MV-4-11 (cell line): ENCODE results near the gene PEX10.

Experiments used
- DNase-seq: peaks from one replicate; lab custom pipeline; 2025; lab: John Stamatoyannopoulos, UW

PEX10 gene

DNA sequence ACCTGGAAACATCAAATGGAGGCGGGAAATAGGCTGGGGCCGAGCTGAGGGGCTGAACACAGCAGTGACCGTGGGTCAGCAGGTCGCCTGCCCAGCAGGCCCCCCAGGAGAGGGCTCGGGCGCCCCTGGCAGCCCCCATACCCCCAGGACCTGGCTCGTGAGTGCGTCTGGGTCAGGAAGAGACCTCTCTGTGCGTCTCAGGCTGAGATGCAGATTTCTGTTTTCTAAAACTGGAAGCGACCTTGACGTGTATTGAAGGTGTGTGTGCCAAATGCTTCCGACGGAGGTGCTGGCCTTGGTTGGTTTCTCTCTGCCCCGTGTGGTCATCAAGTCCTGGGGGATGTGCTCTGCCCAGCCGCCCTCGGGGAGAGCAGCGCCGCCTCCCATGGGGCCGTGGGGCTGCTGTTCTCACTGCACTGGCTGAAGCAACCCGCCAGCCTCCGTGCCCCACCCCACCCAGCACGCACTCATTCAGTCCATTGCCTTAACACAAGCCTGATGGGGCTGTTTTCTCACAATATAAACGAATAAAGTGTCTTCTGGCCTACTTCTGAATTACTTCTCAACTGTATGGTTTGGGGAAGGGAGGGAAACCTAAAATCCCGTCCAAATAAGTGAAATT, 7.4 kb downstream of the PEX10 start:
- no peak for DNase-seq

DNA sequence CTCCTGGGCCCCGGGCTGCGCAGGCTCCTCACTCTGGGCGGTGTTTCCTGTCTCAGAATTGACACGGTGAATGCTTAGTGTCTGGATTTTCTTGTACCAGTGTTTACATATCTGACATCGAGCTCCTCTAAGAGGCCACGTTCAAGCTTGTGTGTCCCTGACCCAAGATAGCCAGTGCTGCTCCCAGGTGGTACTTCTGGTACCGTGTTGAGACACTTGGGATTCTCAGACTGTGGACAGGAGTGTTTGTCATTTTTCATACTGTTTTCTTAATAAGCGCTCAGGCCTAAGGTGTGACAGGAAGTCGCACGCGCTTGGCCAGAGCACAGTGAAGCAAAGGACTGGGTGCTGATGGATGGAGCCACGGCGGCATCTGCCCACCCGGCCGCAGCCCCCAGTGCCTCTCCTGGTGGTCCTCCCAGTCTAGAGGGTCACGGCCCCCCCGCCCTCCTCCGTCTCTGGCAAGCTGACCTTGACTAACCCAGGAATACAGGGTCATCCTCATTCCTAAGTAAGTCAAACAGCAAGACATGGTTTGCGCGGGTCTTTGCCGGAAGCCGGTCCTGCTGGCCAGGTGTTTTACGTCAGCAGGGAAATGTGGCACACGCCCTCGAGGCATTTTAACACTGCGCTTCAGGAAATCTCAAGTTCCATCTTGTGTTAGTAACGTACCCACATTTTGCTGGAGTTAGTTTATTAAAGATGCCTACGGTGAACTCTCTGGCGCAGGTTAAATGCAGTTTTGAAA, 8.0 kb downstream of the PEX10 start:
- DNase-seq = no peak

DNA sequence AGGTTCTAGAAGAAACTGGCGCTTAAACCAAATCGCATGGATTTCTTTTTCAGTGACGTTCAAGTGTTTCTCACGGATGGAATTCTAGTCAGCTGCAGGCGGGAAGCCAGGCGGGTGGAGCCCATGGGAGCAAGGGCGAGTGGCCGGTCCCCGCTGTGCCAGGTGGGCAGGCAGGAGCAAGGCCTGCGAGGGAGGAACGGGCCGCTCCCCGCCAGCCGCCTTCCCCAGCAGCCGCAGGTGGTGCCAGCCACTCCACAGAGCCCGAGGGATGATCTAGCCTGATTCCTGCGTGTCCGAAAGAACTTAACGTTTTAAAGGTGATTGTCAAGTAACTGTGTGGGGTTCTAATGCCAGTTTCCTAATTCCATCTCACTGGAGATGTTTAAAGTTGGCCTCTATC, 9.1 kb downstream of the PEX10 start:
- no peak for DNase-seq

DNA sequence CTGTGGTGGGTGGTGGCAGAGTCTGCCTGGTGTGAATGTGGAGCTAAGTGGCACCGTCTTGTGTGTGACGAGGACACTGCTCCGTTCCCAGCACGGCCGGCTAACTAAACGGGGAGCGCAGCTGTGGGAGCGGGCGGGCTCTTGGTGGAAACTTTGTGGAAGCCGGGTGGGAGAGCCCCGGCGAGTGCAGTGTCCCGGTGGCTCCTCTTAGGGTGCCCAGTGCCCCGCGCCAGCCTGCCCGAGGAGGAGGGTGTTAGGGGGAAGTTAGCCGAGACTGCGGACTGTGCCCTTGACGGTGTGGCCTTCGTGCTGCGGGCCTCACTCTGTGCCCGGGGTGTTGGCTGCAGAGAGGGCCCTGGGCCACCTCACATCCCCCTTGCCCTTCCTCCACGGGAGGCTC, 9.9 kb downstream of the PEX10 start:
- no peak for DNase-seq

DNA sequence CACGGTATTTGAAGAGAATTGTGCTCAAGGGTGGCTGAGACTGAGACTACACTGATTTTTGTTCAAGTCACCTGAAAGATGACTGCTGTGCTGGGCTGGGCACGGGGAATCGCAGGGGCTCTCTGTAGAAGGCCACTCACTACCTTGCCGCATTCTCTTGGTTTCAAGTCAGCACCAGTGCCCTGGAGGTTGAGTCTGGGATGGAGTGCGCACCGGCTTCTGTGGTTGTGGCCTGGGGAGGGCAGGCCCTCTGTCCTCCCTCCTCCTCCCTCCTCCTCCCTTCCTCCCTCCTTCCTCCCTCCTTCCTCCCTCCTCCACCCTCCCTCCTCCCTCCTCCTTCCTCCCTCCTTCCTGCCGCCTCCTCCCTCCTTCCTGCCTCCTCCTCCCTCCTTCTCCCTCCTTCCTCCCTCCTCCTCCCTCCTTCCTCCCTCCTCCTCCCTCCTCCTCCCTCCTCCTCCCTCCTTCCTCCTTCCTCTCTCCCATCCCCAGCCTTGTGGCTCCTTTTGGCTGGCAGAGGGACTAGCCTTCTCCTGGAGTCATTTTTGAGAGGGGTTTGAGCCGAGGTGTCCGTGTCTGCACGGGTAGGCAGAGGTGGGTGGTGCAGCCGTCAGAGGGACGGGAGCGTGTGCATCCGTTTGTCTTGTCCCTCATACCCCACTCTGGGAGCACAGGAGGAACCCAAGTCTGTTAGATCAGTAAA, 11.3 kb downstream of the PEX10 start:
- no peak for DNase-seq

DNA sequence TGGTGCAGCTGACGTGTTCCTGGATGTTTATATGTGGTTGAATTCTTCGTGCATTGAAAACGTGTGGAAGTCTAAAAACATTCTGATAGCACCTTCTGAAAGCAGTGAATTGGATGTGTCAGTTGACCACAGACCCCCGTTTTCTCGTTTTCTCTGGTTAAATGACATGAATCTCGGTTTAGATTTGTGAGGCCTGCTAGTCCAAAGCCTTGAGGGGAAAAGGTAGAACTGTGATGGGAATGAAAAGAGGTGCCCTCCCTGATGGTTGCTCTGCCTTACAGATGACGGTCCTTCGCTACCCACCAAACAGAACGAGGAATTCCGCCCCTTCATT, 11.8 kb downstream of the PEX10 start:
- DNase-seq = no peak

DNA sequence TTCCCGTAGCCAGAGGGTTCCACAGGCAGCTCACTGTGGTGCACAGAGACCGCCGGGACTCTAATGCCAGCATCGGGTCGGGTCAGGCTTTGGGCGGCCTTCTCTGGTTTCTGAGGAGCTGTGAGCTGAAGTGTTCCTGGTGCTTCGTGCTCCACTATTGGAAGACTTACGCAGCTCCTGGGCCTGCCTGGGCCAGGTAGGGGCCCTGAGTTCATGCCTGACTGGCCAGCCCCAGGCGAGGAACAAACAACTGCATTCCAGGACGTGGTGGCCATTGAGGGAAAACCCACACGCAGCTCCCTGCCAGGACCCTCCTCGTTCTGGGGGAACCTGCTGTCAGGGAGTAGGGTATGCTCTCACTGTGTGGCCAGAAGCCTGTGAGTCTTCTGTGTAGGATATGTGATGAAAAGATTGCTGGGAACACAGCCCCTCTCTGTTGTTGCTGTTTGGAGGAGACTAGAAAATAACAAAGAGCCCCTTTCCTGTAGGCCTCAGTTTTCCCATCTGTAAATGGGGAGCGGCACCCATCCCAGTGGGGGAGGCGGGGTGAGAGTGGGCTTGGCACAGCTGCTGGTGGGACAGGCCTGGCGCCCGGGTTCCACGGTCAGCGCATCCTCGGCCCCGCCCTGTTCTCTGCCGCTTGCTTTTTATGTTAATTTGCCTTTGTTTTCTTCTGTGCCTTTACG, 12.3 kb downstream of the PEX10 start:
- DNase-seq = no peak

DNA sequence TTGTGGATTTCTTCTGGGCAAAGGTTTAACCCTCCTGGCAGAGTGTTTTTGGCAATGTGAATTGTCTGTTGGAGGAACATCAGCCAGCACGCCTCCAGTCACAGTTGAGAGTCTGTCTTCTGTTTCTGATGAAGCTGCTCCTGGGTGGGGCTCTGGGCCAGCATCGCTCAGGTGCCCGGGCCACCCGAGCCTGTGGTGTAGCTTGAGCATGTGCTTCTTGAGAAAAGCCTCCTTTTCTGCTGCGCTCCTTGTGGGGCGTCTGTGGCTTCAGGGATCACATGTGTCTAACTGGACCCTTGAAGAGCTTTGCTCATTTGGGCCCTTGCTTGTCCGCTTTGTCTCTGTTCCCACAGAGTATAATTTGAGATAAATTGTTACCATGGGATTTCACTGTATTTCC, 13.5 kb downstream of the PEX10 start:
- no peak for DNase-seq

DNA sequence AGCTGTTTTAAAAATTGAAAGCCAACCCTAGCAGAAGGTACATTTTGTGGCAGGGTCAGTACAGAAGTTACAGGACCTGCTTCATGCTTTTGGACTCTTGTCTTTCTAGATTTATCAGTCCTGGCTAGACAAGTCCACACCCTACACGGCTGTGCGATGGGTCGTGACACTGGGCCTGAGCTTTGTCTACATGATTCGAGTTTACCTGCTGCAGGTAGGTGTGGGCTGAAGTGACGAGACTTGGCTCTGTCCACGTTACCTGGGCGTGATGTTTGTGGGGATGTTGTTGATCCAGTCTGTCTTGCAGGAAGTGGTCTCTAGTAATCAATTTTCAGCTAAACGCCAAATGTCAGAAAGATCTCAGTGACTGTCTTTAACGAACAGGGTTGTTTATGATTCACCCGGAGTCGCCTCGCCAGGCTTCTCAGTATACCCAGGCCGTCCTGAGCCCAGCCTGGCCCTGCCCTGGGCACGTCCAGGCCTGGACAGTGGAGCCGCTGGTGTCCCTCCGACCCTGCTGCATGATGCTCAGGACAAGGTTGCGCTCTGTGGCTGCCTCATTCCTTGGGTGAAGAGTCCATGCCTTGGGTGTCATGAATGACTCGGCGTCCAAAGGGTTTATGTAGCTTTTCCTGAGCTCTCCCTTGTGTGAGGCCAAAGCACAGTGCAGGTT, 15.2 kb downstream of the PEX10 start:
- DNase-seq = no peak

DNA sequence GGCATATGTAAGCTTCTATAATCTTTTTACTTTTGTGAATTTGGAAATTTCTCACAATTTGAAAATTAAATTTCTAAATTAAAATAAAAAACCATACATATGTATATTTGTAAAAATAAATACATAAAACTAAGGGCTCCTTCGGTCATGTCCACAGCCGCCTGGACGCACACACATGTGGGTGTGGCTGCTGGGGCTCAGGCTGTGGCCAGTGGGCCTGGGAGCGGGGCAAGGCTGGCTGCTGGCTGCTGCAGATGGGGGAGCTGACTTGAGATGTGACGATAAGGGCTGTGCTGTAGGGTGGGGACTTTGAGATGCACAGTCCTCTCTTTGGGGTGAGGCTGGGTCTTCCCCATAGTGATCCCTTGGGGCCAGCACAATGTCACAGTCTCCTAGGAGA, 15.9 kb downstream of the PEX10 start:
- DNase-seq = no peak

DNA sequence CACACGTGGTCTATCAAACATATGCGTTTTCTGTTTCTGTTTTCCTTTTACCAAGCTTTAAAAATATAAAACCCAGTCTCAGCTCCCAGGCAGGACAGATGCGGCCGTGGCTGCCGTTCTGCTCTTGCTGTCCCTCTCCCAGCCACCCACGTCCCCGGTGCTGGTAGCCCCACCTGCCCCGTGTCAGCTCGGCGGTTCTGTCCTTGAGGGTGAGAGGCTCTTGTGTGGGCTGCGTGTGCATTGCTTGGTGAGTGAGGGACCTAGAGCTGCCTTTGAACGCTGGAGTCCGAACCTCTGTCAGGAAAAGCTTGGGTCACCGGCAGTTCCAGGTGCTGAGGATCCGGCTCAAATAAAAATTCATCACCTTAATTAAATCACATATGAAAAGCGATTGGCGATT, 16.3 kb downstream of the PEX10 start:
- DNase-seq = no peak

DNA sequence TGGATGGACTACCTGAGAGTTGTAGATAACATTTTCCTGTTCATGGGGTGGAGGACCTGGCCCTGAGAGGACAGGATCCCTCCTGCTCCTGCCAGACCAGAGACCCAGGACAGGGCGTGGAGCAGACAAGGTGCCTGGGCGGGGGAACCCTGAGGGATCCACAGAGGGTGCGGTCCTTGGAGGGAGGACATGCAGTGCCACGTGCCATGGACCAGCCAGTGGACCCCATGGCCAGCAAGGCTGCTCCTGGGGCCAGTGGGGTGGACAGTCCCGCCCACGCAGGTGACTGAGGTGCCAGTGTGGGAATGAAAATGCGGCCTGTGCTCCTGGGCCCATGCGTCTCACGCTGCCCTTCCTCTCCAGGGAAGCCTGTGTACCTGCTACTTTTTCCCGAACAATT, 17.1 kb downstream of the PEX10 start:
- DNase-seq = no peak

DNA sequence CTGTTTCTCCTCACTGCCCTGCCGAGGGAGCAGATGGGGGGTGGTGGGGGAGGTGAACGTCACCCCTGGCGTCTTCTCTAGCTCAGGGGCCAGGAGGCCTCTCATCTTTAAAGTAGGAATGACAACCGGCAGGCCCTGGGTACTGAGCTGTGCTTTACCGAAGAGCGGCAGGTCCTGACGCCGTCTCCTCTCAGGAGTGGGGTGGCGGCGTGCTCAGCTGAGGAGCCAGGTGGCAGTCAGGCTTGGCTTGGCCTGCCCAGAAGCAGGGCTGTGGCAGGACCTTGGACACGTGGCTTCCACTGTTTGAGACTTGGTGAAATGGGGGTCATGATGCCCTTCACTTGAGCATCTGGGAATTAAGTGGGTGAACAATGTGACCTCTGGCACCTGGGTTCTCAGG, 17.6 kb downstream of the PEX10 start:
- no peak for DNase-seq

DNA sequence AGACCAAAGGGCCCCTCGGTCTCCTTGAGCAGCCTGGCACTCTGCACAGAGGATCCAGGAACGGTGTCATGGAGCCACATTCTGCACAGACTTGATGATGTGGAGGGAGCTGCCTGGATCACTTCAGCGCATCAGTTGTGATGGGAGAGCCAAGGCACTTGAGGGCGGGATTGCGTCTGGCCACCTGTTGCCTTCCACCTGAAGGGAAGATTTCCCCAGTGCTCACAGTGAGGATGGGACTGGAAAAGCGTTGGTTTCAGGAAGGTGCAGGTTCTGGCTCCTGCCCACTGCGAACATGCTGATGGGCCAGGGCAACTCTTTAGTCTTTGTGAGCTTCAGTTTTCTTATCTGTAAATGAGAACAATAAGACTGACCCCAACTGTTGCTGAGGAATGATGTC, 18.1 kb downstream of the PEX10 start:
- no peak for DNase-seq

DNA sequence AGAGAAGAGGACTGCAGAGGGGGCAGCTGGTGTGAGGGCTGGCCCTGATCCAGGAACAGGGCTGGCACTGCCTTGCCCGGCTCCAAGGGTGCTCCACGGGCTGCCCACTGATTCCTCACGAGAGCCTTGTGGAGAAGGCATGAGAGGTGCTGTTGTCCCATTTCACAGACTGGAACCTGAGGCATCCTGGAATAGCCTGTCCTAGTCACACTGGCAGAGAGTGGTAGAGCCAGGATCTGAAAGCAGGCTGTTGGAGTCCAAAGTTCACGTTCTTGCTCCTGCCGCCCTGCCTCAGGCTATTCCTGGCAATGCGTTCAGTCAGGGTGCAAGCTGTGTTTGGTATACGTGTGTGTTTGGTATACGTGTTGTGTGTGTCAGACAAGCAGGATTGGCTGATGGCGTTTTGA, 18.9 kb downstream of the PEX10 start:
- DNase-seq = no peak

DNA sequence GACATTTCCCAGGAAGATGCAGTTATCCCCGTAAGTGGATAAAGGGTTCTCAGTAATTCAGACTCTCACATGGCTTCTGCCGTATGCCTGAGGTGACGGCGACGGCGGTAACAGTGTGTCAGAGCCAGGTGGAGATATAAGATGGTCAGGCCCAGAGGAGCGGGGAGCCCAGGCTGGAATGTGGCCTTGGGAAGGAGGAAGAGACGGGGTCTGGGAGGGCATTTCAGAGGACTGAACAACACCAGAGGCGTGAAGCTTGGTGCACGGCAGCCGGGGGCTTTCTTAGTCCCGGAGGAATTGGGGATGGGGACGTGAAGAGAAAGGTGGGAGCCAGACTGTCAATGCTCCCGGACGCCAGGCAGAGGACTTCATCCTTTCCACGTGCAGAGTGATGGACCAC, 19.7 kb downstream of the PEX10 start:
- no peak for DNase-seq

DNA sequence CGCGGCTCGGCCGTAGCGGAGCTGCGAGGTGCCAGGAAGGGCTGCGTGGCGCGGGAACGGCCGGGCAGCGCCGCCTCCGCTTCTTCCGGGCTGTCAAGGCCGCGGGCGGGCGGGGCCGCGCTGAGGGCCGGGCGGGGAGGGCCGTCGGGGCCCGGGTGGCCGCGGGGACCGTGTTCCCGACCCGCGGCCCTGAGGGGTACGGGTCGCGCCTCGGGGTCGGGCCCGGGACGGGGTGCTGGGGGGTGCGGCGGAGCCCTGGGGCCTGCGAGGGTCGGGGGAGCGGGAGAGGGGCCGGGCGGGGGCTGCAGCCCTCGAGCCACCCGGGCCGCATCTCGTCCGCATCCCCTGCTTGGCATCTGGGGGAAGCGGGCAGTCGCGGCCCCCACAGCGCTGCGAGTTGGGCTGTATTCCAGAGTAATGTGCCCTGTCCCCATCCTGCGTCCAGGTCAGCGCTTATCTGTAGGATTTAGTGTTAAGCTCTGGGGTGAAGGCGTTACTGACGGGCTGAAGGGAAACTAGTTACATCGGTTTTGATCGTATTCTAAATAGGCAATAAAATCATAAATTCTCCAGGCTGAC, 20.3 kb downstream of the PEX10 start:
- DNase-seq = no peak

DNA sequence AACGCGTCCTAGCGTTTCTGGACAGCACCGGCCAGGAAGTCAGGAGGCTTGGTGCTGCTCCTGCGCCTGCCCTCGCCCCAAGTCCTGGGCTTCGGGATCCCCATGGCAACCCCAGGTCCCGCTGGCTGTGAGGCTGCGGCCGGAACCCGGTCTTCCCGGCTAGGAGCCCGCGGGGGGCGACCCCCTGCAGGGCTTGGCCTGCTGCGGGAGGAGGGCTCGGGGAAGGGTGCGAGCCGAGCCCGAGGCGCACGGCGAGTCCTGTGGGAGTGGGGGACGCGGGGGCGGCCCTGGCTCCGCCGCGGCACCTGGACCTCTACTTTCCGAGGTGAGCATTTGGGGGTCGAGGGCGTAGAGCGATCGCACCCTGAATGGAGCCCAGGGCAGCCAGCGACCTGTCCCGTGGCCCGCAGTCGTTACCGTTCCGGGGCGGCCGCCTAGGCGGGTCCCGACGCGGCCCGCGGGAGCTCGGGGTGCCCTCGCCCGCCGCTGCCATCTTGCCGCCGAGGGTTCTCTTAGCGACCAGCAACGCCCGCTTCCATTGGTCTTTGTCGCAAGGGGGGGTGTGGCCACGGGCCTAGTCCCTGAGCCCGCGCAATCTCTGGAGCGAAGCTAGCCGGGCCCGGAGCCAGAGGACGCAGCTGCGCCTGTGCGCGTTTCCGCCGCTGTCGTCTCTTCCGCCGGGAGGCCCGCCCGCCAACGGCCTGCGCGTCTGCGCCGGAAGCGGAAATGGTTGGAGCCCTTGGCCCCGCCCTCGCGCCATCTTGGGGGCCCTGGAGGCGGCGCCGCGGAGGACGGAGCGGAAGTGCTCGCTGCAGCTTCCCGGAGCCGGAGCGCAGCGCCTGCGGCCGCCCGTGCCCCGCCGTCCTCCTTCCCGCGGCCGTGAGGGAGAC, 21.1 kb downstream of the PEX10 start, which contains the start of the genes MORN1 and RER1:
MORN1 (minus strand) TSS at position 514 of the 890 bp plus-strand sequence; CDS start at position 493, 21 bp downstream.
RER1 (plus strand) TSS at position 801 of the 890 bp plus-strand sequence. CDS start 3,950 bp downstream, outside the sequence.
- peak; percentile 98 for DNase-seq

DNA sequence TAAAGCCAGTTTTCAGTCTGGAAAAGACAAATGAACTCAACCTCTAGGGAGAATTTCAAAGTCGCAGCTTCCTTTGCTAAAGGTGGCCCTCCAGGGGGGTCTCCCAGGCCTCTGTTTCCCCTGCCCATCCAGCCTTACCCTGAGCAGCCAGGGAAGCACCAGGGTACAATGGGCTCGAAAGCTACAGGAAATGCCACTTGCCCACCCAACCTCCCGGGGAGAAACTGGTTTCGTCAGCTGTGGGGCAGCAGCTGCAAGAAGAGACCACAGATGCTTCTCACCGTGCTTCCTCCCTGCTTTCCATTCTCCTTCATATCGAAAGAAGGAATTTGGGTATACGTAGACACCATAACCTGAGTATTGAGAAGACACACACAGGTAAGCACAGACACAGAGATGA, 22.7 kb downstream of the PEX10 start:
- no peak for DNase-seq

DNA sequence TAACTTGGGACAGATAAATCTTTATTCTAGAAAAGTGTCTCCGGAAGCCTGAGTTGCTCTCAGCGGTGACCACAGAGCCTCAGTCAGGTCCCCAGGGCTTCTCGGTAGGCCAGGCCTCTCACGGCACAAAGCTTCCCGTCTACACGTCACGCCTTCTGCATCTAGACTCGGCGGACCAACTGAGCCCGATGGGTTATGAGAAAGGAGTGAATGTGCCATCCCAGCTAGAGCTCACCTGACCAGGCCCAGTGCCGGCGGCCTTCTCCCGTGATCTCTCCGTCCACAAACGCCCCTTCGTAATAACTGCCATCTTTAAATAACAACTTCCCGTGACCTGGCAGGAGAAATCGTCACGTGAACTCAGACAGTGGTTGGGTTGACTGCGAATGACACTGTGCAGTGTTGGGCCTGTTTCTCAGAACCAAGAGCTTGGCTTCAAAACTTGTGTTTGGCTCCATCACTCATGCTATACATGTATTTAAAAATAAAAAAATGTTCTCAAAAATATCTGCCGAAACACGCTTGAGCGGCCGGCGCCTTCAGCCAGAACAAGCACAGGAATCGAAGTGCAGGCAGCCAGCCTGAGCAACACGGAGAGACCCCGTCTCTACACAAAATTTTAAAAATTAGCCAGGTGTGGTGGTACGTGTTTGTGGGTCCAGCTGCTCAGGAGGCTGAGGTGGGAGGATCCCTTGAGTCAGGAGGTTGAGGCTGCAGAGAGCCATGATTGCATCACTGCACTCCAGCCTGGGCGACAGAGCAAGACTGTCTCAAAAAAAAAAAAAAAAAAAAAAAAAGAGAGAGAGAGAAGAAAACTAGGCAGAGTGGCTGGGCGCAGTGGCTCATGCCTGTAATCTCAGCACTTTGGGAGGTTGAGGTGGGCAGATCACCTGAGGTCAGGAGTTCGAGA, 24.1 kb downstream of the PEX10 start:
- DNase-seq = no peak
